Activated CD4-positive, alpha-beta T cell treated with anti-CD3 and anti-CD28 coated beads, Interleukin-2, amount 50 U/mL, for 1 hour (primary cell): ENCODE data around the gene DUSP16.
"Not testable (repeated sequence)": the region's sequence is repeated elsewhere in the genome, so short reads cannot be mapped to it uniquely, and the experiment has no call there.

Source experiments
- DNase-seq: peaks from one replicate; pipeline ENCODE4 v3.0.0-alpha.2; 2020

The DUSP16 gene

DNA sequence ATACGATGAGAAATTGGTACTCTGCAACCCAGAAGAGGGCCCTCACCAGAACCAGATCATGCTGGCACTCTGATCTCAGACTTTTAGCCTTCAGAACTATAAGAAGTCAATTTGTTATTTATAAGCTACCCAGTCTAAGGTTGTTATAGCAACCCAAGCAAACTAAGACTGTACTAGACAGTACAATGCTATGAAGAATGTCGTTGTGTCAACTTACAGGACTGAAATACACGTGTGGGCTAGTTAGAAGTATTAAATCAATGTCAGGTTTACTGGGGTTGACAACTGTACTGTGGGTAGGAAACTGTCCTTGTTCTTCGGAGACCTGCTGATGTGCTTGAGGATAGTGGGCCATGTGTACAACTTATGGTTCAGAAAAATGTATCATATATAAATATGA lies 19.7 kb downstream of the DUSP16 start:
- DNase-seq = no peak

DNA sequence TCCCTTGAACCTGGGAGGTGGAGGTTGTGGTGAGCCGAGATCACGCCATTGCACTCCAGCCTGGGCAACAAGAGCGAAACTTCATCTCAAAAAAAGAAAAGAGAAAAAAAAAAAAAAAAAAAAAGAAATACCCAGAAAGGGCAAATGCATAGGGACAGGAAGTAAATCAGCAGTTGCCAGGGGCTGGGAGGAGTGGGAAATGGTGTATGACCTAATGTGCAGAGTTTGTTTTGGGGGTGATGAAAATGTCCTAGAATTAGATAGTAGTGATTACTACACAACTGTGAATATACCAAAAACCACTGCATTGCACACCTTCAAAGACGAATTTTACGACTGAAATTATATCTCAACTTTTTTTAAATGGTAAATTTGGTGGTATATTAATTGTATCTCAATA lies 20.4 kb downstream of the DUSP16 start:
- DNase-seq = no peak

DNA sequence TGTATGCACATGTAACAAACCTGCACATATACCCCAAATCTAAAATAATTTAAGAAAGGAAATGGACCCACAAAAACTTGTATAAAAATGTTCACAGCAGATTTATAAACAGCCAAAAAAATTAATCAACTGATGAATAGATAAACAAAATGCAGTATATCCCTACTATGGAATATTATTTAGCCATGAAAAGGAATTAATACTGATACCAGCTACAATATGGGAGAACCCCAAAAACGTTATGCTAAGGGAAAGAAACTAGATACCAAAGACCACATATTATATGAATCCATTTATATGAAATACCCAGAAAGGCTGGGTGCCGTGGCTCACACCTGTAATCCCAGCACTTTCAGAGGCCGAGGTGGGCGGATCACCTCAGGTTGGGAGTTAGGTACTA lies 20.9 kb downstream of the DUSP16 start:
- DNase-seq = no peak

DNA sequence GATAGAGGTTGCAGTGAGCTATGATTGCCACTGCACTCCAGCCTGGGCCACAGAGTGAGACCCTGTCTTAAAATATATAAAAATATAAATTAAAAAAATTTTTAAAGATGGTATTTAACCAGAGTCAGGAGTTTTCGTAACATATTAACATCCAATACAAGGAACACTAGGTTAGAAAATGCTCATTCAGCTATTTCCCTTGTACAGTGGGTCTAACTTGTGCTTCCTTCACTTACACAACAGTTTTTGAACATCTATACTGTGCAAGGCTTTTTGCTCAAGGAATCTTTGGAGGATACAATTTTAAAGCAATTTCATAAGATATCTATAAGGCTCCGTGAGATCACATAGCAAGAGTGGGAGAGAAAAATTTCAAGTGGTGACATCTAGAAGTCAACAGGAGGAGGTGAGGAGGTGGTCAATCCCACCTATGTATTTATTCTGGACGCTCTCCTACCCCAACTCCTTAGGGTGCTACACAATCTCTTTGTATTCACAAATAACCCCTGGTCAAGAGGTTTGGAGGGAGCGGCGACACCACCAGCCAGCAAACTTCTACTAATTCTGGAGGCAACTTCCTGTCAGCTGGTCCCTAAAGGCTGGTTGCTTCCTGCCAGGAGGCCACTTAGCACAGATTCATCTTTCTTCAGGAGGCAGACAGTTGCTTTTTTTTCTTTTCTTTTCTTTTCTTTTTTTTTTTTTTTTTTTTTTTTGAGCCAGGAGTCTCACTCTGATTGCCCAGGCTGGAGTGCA lies 22.2 kb downstream of the DUSP16 start:
- DNase-seq = no peak

DNA sequence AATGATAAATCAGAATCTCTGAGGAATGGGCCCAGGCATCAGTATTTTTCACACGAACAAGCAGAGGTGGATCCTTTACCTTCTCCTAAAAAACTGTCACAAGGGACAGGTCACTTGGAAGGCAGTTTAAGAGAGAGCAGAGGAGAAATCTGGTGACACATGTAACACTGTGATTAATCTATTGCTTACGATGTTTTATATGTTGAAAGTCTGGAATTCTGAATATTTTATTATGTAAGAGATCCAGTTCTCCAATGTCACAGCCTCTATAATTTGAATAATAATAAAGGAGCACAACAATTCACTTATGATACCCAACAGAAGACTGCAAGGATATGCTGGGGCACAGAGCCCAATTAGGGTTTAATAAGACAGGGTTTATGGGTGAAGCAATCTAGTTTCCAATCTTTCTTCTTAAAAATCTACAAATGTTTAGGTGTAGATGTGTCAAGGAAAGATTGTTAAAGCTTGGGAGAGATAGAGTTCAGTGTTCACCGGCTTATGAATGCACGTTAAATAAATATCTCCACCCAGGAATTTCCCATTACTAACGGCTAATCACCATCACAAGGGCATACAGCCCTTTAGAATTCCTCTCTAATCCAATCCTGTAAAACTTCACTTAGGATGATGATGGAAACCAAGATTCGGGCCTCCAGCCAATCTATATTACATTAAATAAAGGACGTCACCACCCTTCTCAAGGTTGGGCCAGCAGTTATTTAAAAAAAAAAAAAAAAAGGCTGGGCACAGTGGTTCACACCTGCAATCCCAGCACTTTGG lies 23.4 kb downstream of the DUSP16 start:
- DNase-seq = no peak

DNA sequence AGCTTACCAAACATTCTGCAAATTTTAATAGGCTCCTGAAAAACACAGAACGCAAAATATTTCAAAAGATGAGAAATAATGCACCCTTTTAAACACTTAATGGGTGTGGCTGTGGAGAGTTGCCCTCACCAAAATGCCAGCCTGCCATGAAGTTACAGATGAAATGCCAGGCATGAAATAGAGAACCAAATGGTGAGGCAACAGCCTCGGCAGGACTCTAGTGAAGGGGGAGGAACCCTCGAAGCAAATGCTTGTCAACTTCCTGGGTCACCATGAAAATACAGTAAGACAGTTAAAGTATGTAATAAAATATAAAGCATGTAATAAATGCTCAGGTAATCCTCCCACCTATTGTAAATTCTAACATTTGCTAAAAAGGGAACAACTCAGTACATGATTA lies 24.1 kb downstream of the DUSP16 start:
- DNase-seq = no peak

DNA sequence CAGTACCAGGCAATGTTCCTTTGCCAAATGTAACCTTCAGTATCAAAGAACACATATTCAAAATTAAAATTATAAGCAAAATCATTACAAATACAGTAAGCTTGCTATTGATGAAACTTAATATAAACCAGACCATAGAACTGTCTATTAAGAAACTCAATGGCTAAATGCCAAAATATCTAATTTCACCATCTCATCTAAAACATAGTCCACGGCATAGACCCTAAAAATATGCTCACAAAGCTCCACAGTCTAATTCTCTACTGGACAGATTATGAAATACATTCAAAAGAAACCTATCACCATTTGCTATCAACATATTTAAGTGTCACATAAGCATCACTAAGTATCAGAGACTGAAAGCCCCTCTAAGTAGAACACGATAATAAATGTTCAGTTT lies 25.2 kb downstream of the DUSP16 start:
- no peak for DNase-seq

DNA sequence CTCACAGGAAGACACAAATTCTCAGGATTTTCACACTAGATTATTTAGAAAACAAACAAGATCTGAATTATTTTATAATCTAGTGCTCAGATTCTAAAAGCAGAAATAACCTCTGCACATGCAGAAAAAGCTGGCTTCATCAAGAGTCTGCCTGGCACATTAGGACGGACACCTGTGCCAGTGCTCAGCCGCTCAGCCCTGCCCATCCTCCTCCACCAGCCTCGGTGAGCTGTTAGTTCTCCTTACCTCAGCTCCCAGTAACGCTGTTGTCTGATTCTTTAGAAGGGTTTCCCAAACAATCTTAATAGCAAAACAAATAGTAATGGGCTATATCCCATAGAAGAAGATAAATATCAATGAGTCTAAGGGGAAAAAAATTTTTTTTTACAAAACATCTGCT lies 27.7 kb downstream of the DUSP16 start:
- DNase-seq = no peak

DNA sequence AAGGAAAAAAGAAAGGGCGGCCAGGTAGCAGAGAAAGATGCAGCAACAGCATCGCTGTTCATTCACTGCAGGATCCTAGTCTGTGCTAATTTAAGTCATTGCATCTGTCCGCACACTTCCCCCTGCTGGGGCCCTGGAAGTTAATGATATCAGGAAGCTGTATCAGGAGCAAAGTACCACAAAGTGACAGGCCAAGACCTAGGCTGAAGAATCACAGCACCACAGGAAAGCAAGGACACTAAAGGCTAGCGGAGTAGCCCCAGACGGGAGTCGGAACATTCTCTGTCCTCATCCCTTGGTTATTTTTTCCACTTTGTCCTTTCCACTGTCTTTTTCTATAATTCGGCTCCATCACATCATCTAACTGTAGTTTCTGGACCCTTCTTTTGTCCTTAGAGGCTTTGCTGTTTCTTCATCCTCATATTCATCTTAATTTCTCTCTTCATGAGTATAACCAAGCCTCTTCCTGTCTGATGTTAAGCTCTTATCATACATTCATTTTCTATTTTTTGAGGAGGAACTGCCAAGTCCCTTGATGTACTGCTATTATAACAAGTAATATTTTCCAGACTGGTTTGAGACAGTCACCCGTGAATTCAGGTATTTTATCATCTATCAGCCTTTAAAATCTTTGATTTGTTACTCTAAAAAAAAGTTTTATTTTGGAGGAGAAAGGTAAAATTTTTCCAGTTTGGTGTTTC lies 28.3 kb downstream of the DUSP16 start:
- no peak for DNase-seq

DNA sequence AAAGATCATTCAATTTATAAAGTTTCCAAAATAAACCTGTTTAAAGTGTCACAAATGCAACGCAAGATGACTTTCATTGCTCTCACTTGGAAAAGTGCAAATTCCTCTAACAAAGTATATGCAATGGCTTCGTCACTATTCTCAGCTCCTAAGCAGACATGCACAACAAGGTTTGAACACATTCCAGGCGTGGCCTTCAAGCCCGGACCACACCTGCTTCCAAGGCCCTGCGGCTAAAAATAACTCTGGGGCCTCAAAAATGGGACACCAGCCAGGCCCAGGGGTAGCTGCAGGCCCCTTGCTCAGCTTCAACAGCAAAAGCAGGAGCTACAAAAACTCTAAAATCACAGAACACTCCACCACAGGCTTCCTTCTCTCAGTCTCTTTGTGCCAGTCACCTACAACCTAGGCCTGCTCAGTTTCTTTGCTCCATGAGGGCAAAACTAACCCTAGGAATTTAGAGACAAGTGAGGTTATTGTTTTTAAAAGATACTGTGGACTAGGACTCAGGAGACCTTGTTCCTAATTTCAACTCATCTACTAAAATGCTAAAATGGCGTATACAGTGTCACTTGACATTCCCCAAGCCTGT lies 29.3 kb downstream of the DUSP16 start:
- no peak for DNase-seq

DNA sequence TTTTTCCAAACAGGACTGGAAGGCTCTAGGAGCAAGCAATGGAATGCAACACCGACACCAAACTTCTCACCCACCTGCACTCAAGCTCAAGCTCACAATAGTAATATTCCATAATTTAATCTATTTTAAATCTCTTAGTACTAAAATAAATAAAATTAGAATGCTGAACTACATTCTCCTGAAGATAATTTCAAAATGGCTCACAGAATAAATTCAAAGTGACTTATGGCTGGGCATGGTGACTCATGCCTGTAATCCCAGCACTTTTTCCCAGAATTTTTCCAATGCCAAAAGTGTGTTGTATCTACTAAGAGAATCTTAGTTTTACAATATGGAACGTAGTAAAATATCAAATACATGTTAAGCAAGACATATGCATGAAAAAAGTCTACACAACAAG lies 31.5 kb downstream of the DUSP16 start:
- DNase-seq = no peak

DNA sequence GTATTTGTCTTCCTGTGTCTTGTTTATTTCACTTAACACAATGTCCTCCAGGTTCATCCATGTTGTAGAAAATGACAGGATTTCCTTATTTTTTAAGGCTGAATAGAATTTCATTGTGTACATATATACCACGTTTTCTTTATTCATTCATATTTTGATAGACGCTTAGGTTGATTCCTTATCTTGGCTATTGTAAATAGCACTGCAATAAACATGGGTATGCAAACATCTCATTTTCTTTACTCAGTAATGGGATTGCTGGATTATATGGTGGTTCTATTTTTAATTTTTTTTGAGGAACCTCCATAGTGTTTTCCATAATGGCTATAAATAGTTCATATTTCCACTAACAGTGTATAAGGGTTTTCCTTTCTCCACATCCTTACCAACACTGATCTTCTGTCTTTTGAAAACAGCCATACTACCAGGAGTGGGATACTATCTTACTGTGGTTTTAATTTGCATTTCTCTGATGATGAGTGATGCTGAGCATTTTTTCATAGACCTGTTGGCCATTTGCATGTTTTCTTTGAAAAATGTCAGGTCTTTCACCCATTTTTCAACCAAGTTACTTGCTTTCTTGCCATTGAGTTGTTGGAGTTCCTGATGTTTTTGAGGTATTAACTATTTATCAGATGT lies 32.8 kb downstream of the DUSP16 start:
- no peak for DNase-seq

DNA sequence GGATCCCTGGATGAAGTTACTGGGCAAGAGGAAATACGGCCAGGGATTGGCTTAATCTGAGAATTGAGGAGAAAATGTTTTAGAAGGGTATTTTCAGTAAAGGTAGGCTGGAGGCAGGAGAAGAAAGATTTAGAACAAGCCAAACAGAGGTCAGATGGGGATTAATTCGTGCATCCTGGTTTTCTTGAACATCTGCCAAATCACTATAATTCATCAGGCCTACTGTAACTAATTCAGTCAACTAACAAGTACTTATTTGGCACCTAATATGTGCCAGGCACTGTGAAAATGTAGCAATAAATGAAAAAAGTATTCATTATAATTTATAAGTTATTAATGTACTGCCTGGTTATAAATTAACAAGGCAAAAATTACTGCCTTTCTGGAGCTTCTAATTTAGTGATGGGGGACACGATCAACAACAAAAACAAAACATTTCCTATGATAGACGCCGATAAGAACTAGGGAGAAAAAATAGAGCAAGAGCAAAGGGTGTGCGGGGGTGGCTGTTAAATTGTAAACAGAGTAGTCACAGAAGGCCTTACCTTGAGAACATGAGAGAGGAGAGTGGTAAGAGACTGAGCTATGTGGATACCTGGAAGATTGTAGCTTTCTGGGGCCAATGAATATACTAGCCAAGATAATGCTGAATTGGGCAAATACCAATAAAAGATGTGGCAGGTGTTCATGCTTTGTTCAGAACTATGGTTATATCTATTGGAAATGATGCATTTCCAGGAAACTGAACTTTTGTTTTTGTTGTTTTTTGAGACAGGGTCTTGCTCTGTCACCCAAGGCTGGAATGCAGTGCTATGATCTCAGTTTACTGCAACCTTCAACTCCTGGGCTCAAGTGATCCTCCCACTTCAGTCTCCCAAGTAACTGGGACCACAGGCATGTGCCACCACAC lies 34.0 kb downstream of the DUSP16 start:
- no peak for DNase-seq

DNA sequence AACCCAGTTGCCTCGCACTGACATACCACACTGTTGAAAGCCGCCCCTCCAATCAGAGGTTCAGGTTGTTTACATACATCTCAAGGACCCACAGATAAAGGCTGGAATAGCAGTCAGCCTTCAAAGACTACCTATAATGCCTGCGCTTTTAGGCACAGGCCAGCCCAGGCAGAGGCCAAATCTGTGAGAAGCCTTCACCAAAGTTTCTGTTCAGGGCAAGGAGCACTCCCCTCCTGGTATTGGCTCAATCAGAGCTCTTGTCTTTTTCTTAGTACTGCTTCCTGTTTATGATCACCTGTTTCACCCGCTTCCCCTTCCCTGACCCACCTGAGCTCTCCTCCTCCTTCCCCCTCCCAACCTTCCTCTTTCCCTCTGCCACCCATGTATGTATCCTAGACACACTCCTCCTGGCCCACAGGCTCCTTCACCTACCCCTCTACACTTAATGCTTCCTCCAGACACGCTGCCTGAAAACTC lies 34.8 kb downstream of the DUSP16 start:
- no peak for DNase-seq

DNA sequence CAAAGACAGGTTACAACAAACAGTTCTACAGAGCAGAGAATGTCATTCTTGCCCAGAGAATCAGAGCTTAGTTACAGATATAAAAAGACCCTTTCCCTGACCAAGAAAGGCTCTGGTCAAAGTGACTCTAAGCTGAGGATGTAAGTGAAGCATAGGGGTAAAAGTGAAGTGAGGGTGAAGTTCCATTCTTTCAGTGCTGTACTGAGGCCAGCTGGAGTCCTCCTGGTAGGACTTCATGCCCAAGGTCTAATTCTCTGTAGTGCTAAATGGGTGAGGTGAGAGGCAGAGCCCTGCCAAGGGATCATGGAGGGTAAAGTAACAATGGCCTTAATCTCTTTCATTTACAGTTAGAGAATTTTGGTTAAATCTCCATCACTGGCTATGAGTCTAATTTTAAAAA lies 38.5 kb downstream of the DUSP16 start:
- no peak for DNase-seq

DNA sequence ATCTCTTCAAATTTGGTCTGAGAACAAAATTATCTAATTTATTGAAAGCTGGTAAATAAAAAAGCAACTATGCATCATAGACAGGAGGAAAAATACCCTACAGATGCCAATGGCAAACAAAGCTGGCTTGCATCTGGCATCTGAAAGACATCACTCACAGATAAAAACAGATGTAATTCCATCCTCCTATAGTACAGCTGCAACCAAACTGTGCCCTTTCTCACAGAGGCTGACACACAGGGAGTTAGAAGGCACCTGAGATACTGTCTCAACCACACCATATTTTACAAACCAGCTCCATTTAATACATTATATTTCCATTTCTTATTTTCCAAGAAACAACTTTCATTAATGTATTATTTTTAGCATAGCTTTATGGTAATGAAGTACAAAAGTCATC lies 39.4 kb downstream of the DUSP16 start:
- DNase-seq = no peak

DNA sequence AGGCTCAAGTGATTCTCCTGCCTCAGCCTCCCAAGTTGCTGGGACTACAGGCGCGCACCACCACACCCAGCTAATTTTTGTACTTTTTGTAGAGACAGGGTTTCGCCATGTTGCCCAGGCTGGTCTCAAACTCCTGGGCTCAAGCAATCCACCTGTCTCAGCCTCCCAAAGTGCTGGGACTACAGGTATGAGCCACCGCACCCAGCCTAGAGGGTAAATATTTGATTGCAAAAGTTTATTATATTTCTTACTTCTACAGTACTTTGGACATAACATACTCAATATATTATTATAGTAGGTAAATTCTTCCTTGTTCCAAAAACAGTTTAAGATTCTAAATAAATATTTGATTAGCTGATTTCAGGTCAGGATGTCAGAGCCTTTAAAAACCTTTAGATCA lies 40.0 kb downstream of the DUSP16 start:
- DNase-seq = not testable (repeated sequence)

DNA sequence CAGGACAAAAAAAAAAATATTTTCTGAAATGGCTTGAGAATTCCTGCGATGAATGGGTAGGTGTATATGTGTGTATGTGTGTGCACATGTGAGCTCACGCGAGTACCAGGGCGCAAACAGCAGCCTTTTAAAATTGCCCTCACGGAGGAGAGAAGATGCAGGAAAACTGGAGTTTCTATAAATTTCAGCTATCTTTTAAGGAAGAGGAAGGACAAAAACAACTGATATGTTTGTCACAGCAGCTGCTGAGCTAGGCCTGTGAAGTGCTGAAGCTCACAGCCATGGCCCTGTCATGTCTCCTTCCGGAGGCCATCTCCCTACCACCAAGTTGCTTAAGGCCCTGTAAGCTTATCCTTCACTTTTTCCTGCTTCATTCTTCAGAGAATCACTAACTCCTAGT lies 40.8 kb downstream of the DUSP16 start:
- DNase-seq = no peak

DNA sequence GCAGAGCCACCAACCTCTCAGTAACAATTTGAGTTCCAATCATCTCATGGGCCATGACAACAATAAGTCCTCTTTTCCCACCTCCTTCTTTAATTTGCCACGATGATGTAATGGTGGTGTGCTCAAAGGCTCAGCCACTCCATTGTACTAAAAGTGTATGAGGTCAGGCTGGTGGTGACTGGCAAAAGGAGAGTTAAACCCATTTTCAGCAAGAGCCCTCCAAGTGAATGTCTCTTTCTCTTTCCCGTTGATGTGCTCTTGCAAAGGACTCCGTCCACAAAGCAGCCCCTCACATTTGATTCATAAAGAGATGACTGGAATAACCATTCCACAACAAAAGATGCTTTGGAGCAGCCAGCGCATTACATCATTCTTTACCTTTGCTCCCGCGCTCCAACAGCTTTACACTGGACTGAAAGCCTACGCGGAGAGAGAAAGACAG lies 41.6 kb downstream of the DUSP16 start:
- no peak for DNase-seq

DNA sequence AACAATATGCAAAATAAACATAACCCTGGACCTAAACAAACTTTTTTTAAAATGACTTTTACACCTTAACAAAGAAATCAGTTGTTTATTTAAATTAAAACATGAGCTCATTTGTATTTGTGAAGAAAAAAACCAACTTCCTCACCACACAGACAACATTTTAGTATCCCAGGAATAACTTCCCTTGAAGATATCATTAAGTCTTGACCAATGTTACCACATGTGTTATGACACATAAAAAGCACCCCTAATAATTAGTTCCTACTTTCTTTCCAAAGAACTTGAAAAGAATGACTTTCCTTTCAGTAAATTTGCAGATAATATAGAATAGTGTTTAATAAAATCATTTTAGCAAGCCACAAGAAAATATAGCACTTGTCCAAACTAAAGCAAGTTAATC lies 42.4 kb downstream of the DUSP16 start:
- DNase-seq = no peak

DNA sequence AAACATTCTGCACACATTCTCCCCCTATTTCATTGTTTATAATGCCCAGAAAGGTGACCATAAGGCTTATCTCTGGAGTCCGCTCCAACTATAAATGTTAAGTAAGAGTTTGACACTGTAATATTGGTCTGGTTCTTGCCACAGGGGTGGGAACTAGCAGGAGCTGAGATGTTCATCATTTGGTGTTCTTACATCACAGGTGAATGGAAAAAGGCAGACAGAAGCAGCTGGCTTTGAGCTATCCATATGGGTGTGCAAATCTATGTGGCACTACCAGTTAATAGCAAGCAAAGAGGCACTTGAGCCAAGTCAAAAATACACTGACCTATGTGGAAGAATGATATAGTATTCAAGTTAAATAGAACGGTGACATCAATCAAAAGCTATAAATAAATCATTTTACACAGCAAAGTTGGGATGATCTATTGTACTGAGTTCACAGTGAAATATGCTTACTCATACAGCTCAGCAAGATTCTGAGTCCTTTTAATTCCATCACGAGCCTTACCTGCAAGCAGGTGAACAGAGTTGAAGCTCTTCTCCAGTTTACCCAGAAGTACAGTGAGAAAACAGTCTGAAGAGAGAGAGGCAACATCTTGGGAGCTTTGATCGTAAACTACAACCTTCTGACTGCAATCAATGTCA lies 43.2 kb downstream of the DUSP16 start:
- no peak for DNase-seq
